Caco-2 (cell line): ENCODE data around the gene RAD51B. TPM values are rescaled to one million over a fixed set of nuclear protein-coding genes. Genes with fewer than 3 reads are reported as not detected.

Experiments used
- BruUV-seq: library from RNA; stranded (reverse); fragments of 400-500 nt; replicated peaks from 2 replicates; lab custom pipeline; 2021; lab: Mats Ljungman, UMichigan
- CTCF ChIA-PET: fragments of 300-600 bp; sonication (Branson Sonifier 250); formaldehyde crosslinking; loops from one replicate; lab custom pipeline; 2022; ENCODE audit warnings: antibody characterized with exemption; lab: Charles Lee
- POLR2A ChIA-PET: fragments of 300-600 bp; sonication (Branson Sonifier 250); formaldehyde crosslinking; loops from one replicate; lab custom pipeline; 2022; ENCODE audit warnings: antibody characterized with exemption; lab: Charles Lee
- DNase-seq, 2 experiments: peaks; one replicate each; pipeline versions ENCODE4 v3.0.0 to v3.0.0-alpha.2; 2020 to 2022
- H3K27me3 ChIP-seq: replicated peaks from 2 replicates; pipeline ENCODE4 v1.6.0; 2011; ENCODE audit warnings: low read length; ENCODE audit not compliant: control insufficient read depth, insufficient read depth
- H3K36me3 ChIP-seq: 2 replicates; pipeline ENCODE4 v1.5.1; 2011; ENCODE audit warnings: low read length; ENCODE audit not compliant: control insufficient read depth, insufficient read depth
- H3K4me1 ChIP-seq: fragments of 250-450 bp; sonication (Bioruptor Pico); 2 replicates; pipeline ENCODE4 v1.5.1; 2020; ENCODE audit warnings: mild to moderate bottlenecking
- H3K4me3 ChIP-seq: 2 replicates; pipeline ENCODE4 v1.5.1; 2011; ENCODE audit warnings: low read depth, mild to moderate bottlenecking, control low read depth, low read length
- H3K9me3 ChIP-seq: fragments of 250-450 bp; sonication (Bioruptor Pico); 2 replicates; pipeline ENCODE4 v1.5.1; 2020; ENCODE audit warnings: mild to moderate bottlenecking, moderate library complexity
- H3K27ac Mint-ChIP-seq: one replicate; pipeline ENCODE4 v1.8.0; 2022; ENCODE audit warnings: mixed read lengths; ENCODE audit not compliant: unreplicated experiment
- H3K27me3 Mint-ChIP-seq: one replicate; pipeline ENCODE4 v1.8.0; 2022; ENCODE audit warnings: mixed read lengths; ENCODE audit not compliant: insufficient read depth, unreplicated experiment
- H3K36me3 Mint-ChIP-seq: one replicate; pipeline ENCODE4 v1.8.0; 2022; ENCODE audit warnings: mild to moderate bottlenecking, mixed read lengths; ENCODE audit not compliant: insufficient read depth, unreplicated experiment
- H3K4me1 Mint-ChIP-seq: one replicate; pipeline ENCODE4 v1.8.0; 2022; ENCODE audit warnings: low read depth, mixed read lengths; ENCODE audit not compliant: unreplicated experiment
- H3K4me3 Mint-ChIP-seq: one replicate; pipeline ENCODE4 v1.8.0; 2022; ENCODE audit warnings: mild to moderate bottlenecking, moderate library complexity, mixed read lengths; ENCODE audit not compliant: unreplicated experiment
- H3K9me3 Mint-ChIP-seq: one replicate; pipeline ENCODE4 v1.8.0; 2022; ENCODE audit warnings: mixed read lengths; ENCODE audit not compliant: unreplicated experiment
- intact Hi-C: fragments of 100-400 bp; cut with micrococcal nuclease; formaldehyde crosslinking; loops from one replicate; pipeline ENCODE4 v1.10.0; 2022; ENCODE audit not compliant: unreplicated experiment
- total RNA-seq: library from RNA; stranded (reverse); gene quantifications from 2 replicates; pipeline ENCODE4 v1.2.3, GENCODE V29; 2022
- TF ChIP-seq, protein P1 (sequence below), 2 experiments: fragments of 200-600 bp in 1 of 2; IDR thresholded peaks; 1 replicate in 1 of 2; 2 replicates in 1 of 2; pipeline versions ENCODE4 v1.5.1 to v1.8.0; 2011 to 2022; ENCODE audit warnings: antibody characterized with exemption in 1 of 2, control low read depth in 1 of 2, inconsistent platforms in 1 of 2, low read depth in 1 of 2, low read length in 1 of 2, mild to moderate bottlenecking in 1 of 2, moderate library complexity in 1 of 2; ENCODE audit not compliant: insufficient read depth in 1 of 2, severe bottlenecking in 1 of 2, unreplicated experiment in 1 of 2

RAD51B gene
- total RNA-seq, 1 experiment from 2014 or later = 16.7 TPM

GRCh38 chr14:67957946-67958345 lies 138.4 kb downstream of the RAD51B start:
- Mint-ChIP-seq H3K27ac (no peak overlapping the region), H3K27me3 (no peaks in the 10 kb centered on the region), H3K9me3 (no peaks in the 10 kb centered on the region), H3K4me1 (peaks cover 11% of the 10 kb centered on the region), H3K4me3 (no peak overlapping the region), H3K36me3 (no peaks in the 10 kb centered on the region)
- TF ChIP-seq, protein P1, sequence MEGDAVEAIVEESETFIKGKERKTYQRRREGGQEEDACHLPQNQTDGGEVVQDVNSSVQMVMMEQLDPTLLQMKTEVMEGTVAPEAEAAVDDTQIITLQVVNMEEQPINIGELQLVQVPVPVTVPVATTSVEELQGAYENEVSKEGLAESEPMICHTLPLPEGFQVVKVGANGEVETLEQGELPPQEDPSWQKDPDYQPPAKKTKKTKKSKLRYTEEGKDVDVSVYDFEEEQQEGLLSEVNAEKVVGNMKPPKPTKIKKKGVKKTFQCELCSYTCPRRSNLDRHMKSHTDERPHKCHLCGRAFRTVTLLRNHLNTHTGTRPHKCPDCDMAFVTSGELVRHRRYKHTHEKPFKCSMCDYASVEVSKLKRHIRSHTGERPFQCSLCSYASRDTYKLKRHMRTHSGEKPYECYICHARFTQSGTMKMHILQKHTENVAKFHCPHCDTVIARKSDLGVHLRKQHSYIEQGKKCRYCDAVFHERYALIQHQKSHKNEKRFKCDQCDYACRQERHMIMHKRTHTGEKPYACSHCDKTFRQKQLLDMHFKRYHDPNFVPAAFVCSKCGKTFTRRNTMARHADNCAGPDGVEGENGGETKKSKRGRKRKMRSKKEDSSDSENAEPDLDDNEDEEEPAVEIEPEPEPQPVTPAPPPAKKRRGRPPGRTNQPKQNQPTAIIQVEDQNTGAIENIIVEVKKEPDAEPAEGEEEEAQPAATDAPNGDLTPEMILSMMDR (IDR thresholded peaks at IDR 0.05; ENCODE audit: insufficient read depth in 1 of 2, low read depth in 1 of 2, low read length in 1 of 2, severe bottlenecking in 1 of 2, unreplicated experiment in 1 of 2) = no peak
- DNase-seq = no peak
- CTCF ChIA-PET = no interaction called here
- H3K36me3 ChIP-seq = no peaks in the 10 kb centered on the region
- peaks cover 13% of the 10 kb centered on the region for H3K4me1 ChIP-seq
- no peak overlapping the region for H3K4me3 ChIP-seq
- H3K9me3 ChIP-seq = no peaks in the 10 kb centered on the region
- POLR2A ChIA-PET = interaction anchor here (0.6 kb wide), 1 partner anchor 278 kb away, joined by 7 read pairs; no protein-coding TSS in a partner anchor
- H3K27me3 ChIP-seq = no peaks in the 10 kb centered on the region
- no TSS peak for BruUV-seq
- intact Hi-C loops = no loop called here

- H3K9me3 Mint-ChIP-seq = peaks cover 6% of the 10 kb centered on the region
- H3K27me3 Mint-ChIP-seq = no peaks in the 10 kb centered on the region
- Histone ChIP-seq H3K4me1 (peaks cover 48% of the 10 kb centered on the region), H3K36me3 (no peaks in the 10 kb centered on the region), H3K27me3 (no peaks in the 10 kb centered on the region), H3K9me3 (no peaks in the 10 kb centered on the region), H3K4me3 (no peak overlapping the region)
- H3K4me3 Mint-ChIP-seq = no peak overlapping the region
- TF ChIP-seq, protein P1 (IDR thresholded peaks at IDR 0.05; ENCODE audit: insufficient read depth in 1 of 2, low read depth in 1 of 2, low read length in 1 of 2, severe bottlenecking in 1 of 2, unreplicated experiment in 1 of 2) = no peak
- no peak for DNase-seq
- H3K27ac Mint-ChIP-seq = peak overlapping the region; percentile 10
- CTCF ChIA-PET = no interaction called here
- peaks cover 9% of the 10 kb centered on the region for H3K36me3 Mint-ChIP-seq
- H3K4me1 Mint-ChIP-seq = peaks cover 41% of the 10 kb centered on the region
- intact Hi-C loops = no loop called here
- BruUV-seq = no TSS peak
- POLR2A ChIA-PET = interaction anchor here (0.6 kb wide), 1 partner anchor 24 kb away, joined by 4 read pairs; no protein-coding TSS in a partner anchor
Measured at GRCh38 chr14:67961676-67962075, 142.1 kb downstream of the RAD51B start.

GRCh38 chr14:67962215-67962644 lies 142.7 kb downstream of the RAD51B start:
- H3K4me1 ChIP-seq = peaks cover 48% of the 10 kb centered on the region
- CTCF ChIA-PET = no interaction called here
- Mint-ChIP-seq H3K27me3 (no peaks in the 10 kb centered on the region), H3K27ac (peak overlapping the region; percentile 10), H3K36me3 (peaks cover 12% of the 10 kb centered on the region), H3K9me3 (peaks cover 12% of the 10 kb centered on the region), H3K4me1 (peaks cover 47% of the 10 kb centered on the region), H3K4me3 (no peak overlapping the region)
- TF ChIP-seq, protein P1 (IDR thresholded peaks at IDR 0.05; ENCODE audit: insufficient read depth in 1 of 2, low read depth in 1 of 2, low read length in 1 of 2, severe bottlenecking in 1 of 2, unreplicated experiment in 1 of 2) = no peak
- H3K36me3 ChIP-seq = no peaks in the 10 kb centered on the region
- H3K4me3 ChIP-seq = no peak overlapping the region
- POLR2A ChIA-PET = no interaction called here
- H3K27me3 ChIP-seq = no peaks in the 10 kb centered on the region
- no peaks in the 10 kb centered on the region for H3K9me3 ChIP-seq
- no TSS peak for BruUV-seq
- intact Hi-C loops = no loop called here
- no peak for DNase-seq
